ENCODE results near the gene PHTF2. TPM values are rescaled to one million over a fixed set of nuclear protein-coding genes. Genes with fewer than 3 reads are reported as not detected.

The PHTF2 gene
- total and polyA plus RNA-seq, 12 donors: 4.3 to 24.3 (median 9.9) TPM

- DNase-seq: no peak
- no peaks in the 10 kb centered on the region for H3K27me3 ChIP-seq
- TF ChIP-seq POLR2A (IDR thresholded peaks at IDR 0.05) (no peak), CTCF (IDR thresholded peaks at IDR 0.05) (no peak)
- intact Hi-C loops (cut with DNase I): no loop called here
- H3K36me3 ChIP-seq (replicated peaks in 1 of 2): no peaks in the 10 kb centered on the region
- no peaks in the 10 kb centered on the region for H3K4me1 ChIP-seq (replicated peaks in 1 of 2)
- WGBS, 4 donors: 33 to 67% (median 47%) methylated on average over 1 of the region's 1 CpG
- peaks cover 0 to 25% (median 0%) of the 10 kb centered on the region in 3 donors for H3K9me3 ChIP-seq (replicated peaks in 1 of 3)
- no peak overlapping the region for H3K27ac ChIP-seq
- H3K4me3 ChIP-seq: no peak overlapping the region
Observed at GRCh38 chr7:77822269-77822668, 23.7 kb downstream of the PHTF2 start.

GRCh38 chr7:77823787-77824186 lies 25.2 kb downstream of the PHTF2 start:
- H3K4me3 ChIP-seq: no peak overlapping the region
- intact Hi-C loops (cut with DNase I): no loop called here
- H3K27ac ChIP-seq: no peak overlapping the region
- TF ChIP-seq POLR2A (IDR thresholded peaks at IDR 0.05) (no peak), CTCF (IDR thresholded peaks at IDR 0.05) (no peak)
- no peaks in the 10 kb centered on the region for H3K36me3 ChIP-seq (replicated peaks in 1 of 2)
- H3K27me3 ChIP-seq: no peaks in the 10 kb centered on the region
- WGBS, 4 donors: 86 to 89% (median 87%) methylated on average over 2 of the region's 2 CpGs
- peaks cover 0 to 25% (median 0%) of the 10 kb centered on the region in 3 donors for H3K9me3 ChIP-seq (replicated peaks in 1 of 3)
- DNase-seq: no peak
- H3K4me1 ChIP-seq (replicated peaks in 1 of 2): no peaks in the 10 kb centered on the region

- intact Hi-C loops (cut with DNase I): no loop called here
- peaks cover 0 to 4% of the 10 kb centered on the region in 2 donors for H3K4me1 ChIP-seq (replicated peaks in 1 of 2)
- TF ChIP-seq CTCF (IDR thresholded peaks at IDR 0.05): no peak
- TF ChIP-seq POLR2A (IDR thresholded peaks at IDR 0.05): no peak
- no peak overlapping the region for H3K4me3 ChIP-seq
- 92 to 98% (median 97%) methylated on average over 5 of the region's 5 CpGs for WGBS, 4 donors
- H3K36me3 ChIP-seq (replicated peaks in 1 of 2): no peaks in the 10 kb centered on the region
- H3K9me3 ChIP-seq (replicated peaks in 1 of 3): peaks cover 0 to 22% (median 0%) of the 10 kb centered on the region in 3 donors
- no peaks in the 10 kb centered on the region for H3K27me3 ChIP-seq
- no peak overlapping the region for H3K27ac ChIP-seq
- no peak for DNase-seq
Observed at GRCh38 chr7:77824636-77825035, 26.1 kb downstream of the PHTF2 start.

- TF ChIP-seq POLR2A (IDR thresholded peaks at IDR 0.05) (no peak), CTCF (IDR thresholded peaks at IDR 0.05) (no peak)
- H3K4me1 ChIP-seq (replicated peaks in 1 of 2): peaks cover 0 to 6% of the 10 kb centered on the region in 2 donors
- H3K36me3 ChIP-seq (replicated peaks in 1 of 2): no peaks in the 10 kb centered on the region
- H3K9me3 ChIP-seq (replicated peaks in 1 of 3): peaks cover 0 to 17% (median 0%) of the 10 kb centered on the region in 3 donors
- DNase-seq: no peak
- 79 to 85% (median 84%) methylated on average over 3 of the region's 3 CpGs for WGBS, 4 donors
- no peak overlapping the region for H3K27ac ChIP-seq
- H3K27me3 ChIP-seq: no peaks in the 10 kb centered on the region
- H3K4me3 ChIP-seq: no peak overlapping the region
- intact Hi-C loops (cut with DNase I): no loop called here
Observed at GRCh38 chr7:77825131-77825530, 26.6 kb downstream of the PHTF2 start.
